Prostate gland (tissue), 2 donors: ENCODE data around the gene KRT75. TPM values are rescaled to one million over a fixed set of nuclear protein-coding genes. Genes with fewer than 3 reads are reported as not detected.
A peak's percentile ranks its signal among the peaks of the same experiment; 100 is the strongest.

Experiments
- DNase-seq: peaks from one replicate; pipeline ENCODE4 v3.0.0-alpha.2; 2019; ENCODE audit warnings: low spot score
- H3K27ac ChIP-seq, 2 donors: fragments of 200-600 bp; sonication (generic); 2 replicates each; pipeline ENCODE4 v1.5.1; 2017 to 2019
- H3K27me3 ChIP-seq: fragments of 200-600 bp; sonication (generic); replicated peaks from 2 replicates; pipeline ENCODE4 v1.5.1; 2019; ENCODE audit not compliant: insufficient read depth
- H3K36me3 ChIP-seq, 2 donors: fragments of 200-600 bp; sonication (generic); 1 replicate in 1 of 2; 2 replicates in 1 of 2; pipeline versions ENCODE4 v1.5.1 to v1.8.1; 2017 to 2019
- H3K4me1 ChIP-seq: fragments of 200-600 bp; sonication (generic); replicated peaks from 2 replicates; pipeline ENCODE4 v1.5.1; 2019
- H3K4me3 ChIP-seq, 2 donors: fragments of 200-600 bp; sonication (generic); 2 replicates each; pipeline ENCODE4 v1.5.1; 2017 to 2019
- H3K9me3 ChIP-seq: fragments of 200-600 bp; sonication (generic); 2 replicates; pipeline ENCODE4 v1.5.1; 2017
- POLR2A ChIP-seq: fragments of 450-650 bp; IDR thresholded peaks from one replicate; pipeline ENCODE4 v1.6.1; 2016; ENCODE audit warnings: antibody characterized with exemption, mild to moderate bottlenecking
- POLR2AphosphoS5 ChIP-seq: sonication (generic); formaldehyde crosslinking; IDR thresholded peaks from one replicate; pipeline ENCODE4 v1.6.1; 2017; ENCODE audit warnings: antibody characterized with exemption
- WGBS: methylation state at CpG from one replicate; pipeline ENCODE4 v1.1.5; 2018; 5-methylcytosine and 5-hydroxymethylcytosine counted together
- intact Hi-C: fragments of 100-400 bp; cut with DNase I; formaldehyde crosslinking; loops from one replicate; pipeline ENCODE4 v1.14.2; 2022
- total RNA-seq, 2 donors: library from RNA; depleted of rRNA; stranded (reverse); fragments of >200 nt; gene quantifications; one replicate each; pipeline ENCODE4 v1.1.0, GENCODE V29; 2016
- TF ChIP-seq, protein P1 (sequence below), 4 experiments: fragments of 200-600 bp in 2 of 4; fragments of 450-650 bp in 2 of 4; sonication (generic) in 2 of 4; IDR thresholded peaks; 1 replicate in 3 of 4; 2 replicates in 1 of 4; pipeline ENCODE4 v1.5.1; 2016 to 2019; ENCODE audit warnings: antibody characterized with exemption in 4 of 4, mild to moderate bottlenecking in 2 of 4, moderate library complexity in 2 of 4

Gene KRT75
- total RNA-seq, 2 donors from 2014 or later = not detected

DNA sequence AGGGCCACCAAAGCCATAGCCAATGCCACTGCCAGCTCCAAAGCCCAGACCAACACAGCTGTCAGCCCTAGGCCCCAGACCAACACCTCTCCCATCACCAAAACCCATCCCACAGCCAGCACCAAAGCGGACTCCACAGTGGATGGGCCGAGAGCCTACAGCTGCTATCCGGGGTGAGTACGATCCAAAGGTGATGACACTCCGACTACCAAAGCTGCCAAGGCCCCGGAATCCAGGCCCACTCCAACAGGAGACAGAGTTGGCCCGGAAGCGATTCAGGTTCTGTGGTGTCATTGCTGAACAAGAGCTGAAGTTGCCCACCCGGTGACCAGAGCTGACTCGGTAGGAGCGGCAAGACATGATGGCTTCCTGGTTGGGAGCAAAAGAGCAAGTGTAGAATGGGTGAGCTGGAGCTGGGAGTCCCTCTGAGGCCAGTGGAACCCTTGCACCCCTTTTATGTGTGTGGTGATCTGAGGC is 48.9 kb downstream of the KRT75 start, which contains the start of gene KRT84:
Gene KRT84 (minus strand): TSS at position 427 of the 477 bp plus-strand sequence. CDS start 67 bp downstream, at position 360.
- no peaks in the 10 kb centered on the region for H3K27me3 ChIP-seq
- 92% methylated on average over 11 of the region's 11 CpGs for WGBS
- no peak within 1 kb of the TSS for H3K4me3 ChIP-seq
- TF ChIP-seq POLR2AphosphoS5 = no peak
- TF ChIP-seq, protein P1, sequence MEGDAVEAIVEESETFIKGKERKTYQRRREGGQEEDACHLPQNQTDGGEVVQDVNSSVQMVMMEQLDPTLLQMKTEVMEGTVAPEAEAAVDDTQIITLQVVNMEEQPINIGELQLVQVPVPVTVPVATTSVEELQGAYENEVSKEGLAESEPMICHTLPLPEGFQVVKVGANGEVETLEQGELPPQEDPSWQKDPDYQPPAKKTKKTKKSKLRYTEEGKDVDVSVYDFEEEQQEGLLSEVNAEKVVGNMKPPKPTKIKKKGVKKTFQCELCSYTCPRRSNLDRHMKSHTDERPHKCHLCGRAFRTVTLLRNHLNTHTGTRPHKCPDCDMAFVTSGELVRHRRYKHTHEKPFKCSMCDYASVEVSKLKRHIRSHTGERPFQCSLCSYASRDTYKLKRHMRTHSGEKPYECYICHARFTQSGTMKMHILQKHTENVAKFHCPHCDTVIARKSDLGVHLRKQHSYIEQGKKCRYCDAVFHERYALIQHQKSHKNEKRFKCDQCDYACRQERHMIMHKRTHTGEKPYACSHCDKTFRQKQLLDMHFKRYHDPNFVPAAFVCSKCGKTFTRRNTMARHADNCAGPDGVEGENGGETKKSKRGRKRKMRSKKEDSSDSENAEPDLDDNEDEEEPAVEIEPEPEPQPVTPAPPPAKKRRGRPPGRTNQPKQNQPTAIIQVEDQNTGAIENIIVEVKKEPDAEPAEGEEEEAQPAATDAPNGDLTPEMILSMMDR (IDR thresholded peaks at IDR 0.05) = no peak
- TF ChIP-seq POLR2A = no peak
- H3K4me1 ChIP-seq = no peaks in the 10 kb centered on the region
- H3K36me3 ChIP-seq = no peaks in the 10 kb centered on the region
- no peaks in the 10 kb centered on the region for H3K9me3 ChIP-seq
- no peak within 1 kb of the TSS for H3K27ac ChIP-seq
- intact Hi-C loops = no loop called here
- DNase-seq = no peak

DNA sequence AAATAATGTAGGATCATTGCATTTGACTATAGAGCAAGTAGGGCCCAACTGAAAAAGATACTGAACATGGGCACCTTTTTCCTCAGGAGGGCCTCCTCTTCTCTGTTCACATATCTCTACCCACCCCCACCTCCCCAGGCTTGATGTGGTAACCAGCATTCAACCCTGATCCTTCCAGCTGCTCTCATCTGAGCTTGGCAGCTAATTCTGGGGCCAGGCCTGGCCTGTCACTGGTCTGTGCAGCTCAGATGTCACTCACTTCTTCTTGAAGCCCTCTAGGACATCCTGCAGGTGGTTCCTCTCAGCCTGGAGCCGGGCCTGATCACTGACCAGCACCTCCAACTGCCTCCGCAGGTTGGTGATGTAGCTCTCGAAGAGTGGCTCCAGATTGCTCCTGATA is 50.8 kb downstream of the KRT75 start:
- Histone ChIP-seq H3K36me3 (no peaks in the 10 kb centered on the region), H3K9me3 (no peaks in the 10 kb centered on the region), H3K27me3 (no peaks in the 10 kb centered on the region), H3K4me1 (no peaks in the 10 kb centered on the region), H3K27ac (no peak overlapping the region), H3K4me3 (no peak overlapping the region)
- TF ChIP-seq POLR2AphosphoS5 (no peak), POLR2A (no peak)
- no peak for DNase-seq
- intact Hi-C loops = no loop called here
- 91% methylated on average over 3 of the region's 3 CpGs for WGBS

DNA sequence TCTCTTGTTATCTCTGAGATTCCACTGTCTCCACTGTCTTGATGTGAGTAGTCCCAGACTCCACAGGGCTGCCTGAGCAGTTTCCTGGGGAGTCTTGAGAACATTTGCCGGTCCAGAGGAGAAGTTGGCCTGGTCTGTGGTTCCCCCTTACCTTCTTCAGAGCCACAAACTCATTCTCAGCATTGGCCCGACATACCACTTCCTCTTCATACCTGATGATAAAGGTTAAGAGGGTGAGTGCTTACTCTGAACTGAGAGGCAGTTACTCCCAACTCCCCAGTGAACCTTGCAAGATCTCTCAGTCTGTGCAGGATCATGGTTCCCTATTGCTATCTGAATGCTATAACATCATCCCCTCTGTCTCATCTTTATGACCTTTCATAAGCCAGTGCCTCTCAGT is 51.3 kb downstream of the KRT75 start:
- Histone ChIP-seq H3K4me1 (no peaks in the 10 kb centered on the region), H3K27ac (no peak overlapping the region), H3K9me3 (no peaks in the 10 kb centered on the region), H3K4me3 (no peak overlapping the region), H3K27me3 (no peaks in the 10 kb centered on the region), H3K36me3 (no peaks in the 10 kb centered on the region)
- intact Hi-C loops = no loop called here
- TF ChIP-seq, protein P1 (IDR thresholded peaks at IDR 0.05) = no peak
- TF ChIP-seq POLR2A (no peak), POLR2AphosphoS5 (no peak)
- WGBS = 86% methylated on average over 2 of the region's 2 CpGs
- no peak for DNase-seq

DNA sequence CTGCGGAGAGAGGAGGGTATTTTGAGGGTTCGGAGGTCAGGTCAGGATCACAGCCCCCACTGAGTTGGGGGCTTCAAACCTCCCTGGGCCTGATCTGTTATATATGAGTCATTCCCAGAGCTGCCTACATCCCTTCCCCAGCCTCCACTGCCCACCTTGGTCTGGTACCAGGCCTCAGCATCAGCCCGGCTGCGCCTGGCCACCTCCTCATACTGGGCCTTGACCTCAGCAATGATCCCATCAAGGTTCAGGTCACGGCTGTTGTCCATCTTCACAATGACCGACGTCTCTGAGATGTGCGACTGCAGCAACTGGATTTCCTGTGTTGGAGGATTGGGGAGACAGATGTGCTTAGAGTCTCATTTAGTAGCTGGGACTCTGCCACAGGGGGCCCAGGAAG is 53.0 kb downstream of the KRT75 start:
- Histone ChIP-seq H3K4me3 (no peak overlapping the region), H3K4me1 (no peaks in the 10 kb centered on the region), H3K27me3 (no peaks in the 10 kb centered on the region), H3K36me3 (no peaks in the 10 kb centered on the region), H3K27ac (no peak overlapping the region), H3K9me3 (no peaks in the 10 kb centered on the region)
- WGBS = 96% methylated on average over 8 of the region's 8 CpGs
- intact Hi-C loops = no loop called here
- no peak for TF ChIP-seq POLR2A
- TF ChIP-seq, protein P1 (IDR thresholded peaks at IDR 0.05) = no peak
- no peak for TF ChIP-seq POLR2AphosphoS5
- DNase-seq = no peak

DNA sequence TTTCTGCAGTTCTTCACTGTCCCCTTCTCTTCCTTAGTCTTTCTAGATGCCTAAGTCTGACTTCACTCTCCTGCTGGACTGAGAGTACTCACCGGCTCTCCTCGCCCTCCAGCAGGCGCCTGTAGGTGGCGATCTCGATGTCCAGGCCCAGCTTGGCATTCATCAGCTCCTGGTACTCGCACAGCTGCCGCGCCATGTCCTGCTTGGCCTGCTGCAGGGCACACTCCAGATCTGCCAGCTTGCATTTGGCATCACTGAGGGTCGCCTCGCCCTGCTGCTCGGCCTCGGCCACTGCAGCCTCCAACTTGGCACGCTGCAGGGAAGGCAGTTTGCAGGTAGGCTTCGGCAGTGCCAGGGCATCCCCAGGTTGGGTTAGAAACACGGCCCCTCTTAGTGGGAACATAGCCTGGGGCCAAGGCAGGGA is 53.9 kb downstream of the KRT75 start:
- Histone ChIP-seq H3K36me3 (no peaks in the 10 kb centered on the region), H3K27me3 (no peaks in the 10 kb centered on the region), H3K9me3 (no peaks in the 10 kb centered on the region), H3K27ac (no peak overlapping the region), H3K4me3 (no peak overlapping the region), H3K4me1 (no peaks in the 10 kb centered on the region)
- TF ChIP-seq, protein P1 (IDR thresholded peaks at IDR 0.05) = peak in 3 of 4 experiments; percentile 23 to 53 (median 51)
- TF ChIP-seq POLR2AphosphoS5 = no peak
- no peak for TF ChIP-seq POLR2A
- WGBS = 60% methylated on average over 15 of the region's 15 CpGs
- peak; percentile 32 for DNase-seq
- intact Hi-C loops = no loop called here
